Glutamatergic neuron (in vitro differentiated cells): ENCODE measurements around the gene TMEM183A. TPM values are rescaled to one million over a fixed set of nuclear protein-coding genes. Genes with fewer than 3 reads are reported as not detected.
"Not testable (repeated sequence)": the region's sequence is repeated elsewhere in the genome, so short reads cannot be mapped to it uniquely, and the experiment has no call there.

Experiments used
- DNase-seq: peaks from one replicate; pipeline ENCODE4 v3.0.0; 2022
- H3K27ac Mint-ChIP-seq: one replicate; pipeline ENCODE4 v1.8.0; 2020; ENCODE audit warnings: mild to moderate bottlenecking, mixed read lengths, inconsistent platforms; ENCODE audit not compliant: unreplicated experiment
- H3K27me3 Mint-ChIP-seq: one replicate; pipeline ENCODE4 v1.8.0; 2020; ENCODE audit warnings: mild to moderate bottlenecking, moderate library complexity, mixed read lengths, inconsistent platforms; ENCODE audit not compliant: unreplicated experiment
- H3K36me3 Mint-ChIP-seq: one replicate; pipeline ENCODE4 v1.8.0; 2020; ENCODE audit warnings: mild to moderate bottlenecking, mixed read lengths, inconsistent platforms; ENCODE audit not compliant: unreplicated experiment
- H3K4me1 Mint-ChIP-seq: one replicate; pipeline ENCODE4 v1.8.0; 2020; ENCODE audit warnings: mild to moderate bottlenecking, low read depth, mixed read lengths, inconsistent platforms; ENCODE audit not compliant: unreplicated experiment
- H3K4me3 Mint-ChIP-seq: one replicate; pipeline ENCODE4 v1.8.0; 2020; ENCODE audit warnings: mild to moderate bottlenecking, mixed read lengths, inconsistent platforms; ENCODE audit not compliant: unreplicated experiment
- H3K9me3 Mint-ChIP-seq: one replicate; pipeline ENCODE4 v1.8.0; 2020; ENCODE audit warnings: mild to moderate bottlenecking, moderate library complexity, mixed read lengths, inconsistent platforms; ENCODE audit not compliant: unreplicated experiment
- total RNA-seq: library from RNA; stranded (reverse); fragmentation: NEBNext Ultra II Directional; extraction: Animal tissue kit (Norgen Biotek cat#: 25700); gene quantifications from one replicate; pipeline ENCODE4 v1.2.1, GENCODE V29; 2021; ENCODE audit not compliant: unreplicated experiment
- TF ChIP-seq, protein P1 (sequence below): fragments of 200-600 bp; sonication (generic); IDR thresholded peaks from one replicate; pipeline ENCODE4 v1.5.0; 2021; ENCODE audit not compliant: partially characterized antibody, unreplicated experiment

The TMEM183A gene
- total RNA-seq, 1 donor from 2014 or later: 61.5 TPM

DNA sequence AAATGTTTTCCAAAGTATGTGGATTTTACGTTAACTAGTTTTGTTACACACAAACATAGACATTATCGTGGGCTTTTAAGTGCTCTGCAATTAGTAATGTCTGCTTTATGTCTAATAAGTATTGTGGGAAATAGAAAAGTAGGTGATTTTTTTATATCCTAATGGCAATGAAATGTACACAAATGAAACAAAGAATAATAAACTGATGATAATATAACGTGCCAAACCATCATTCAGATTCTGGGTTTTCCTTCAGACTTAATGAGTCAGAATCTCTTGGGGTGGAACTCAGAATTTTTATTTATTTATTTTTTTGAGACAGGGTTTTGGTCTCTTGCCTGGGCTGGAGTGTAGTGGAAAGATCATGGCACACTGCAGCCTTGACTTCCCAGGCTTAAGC, 2.0 kb downstream of the TMEM183A start:
- Mint-ChIP-seq H3K9me3 (peaks cover 4% of the 10 kb centered on the region), H3K4me1 (peaks cover 12% of the 10 kb centered on the region), H3K36me3 (no peaks in the 10 kb centered on the region), H3K27ac (no peak overlapping the region), H3K4me3 (no peak overlapping the region), H3K27me3 (peaks cover 5% of the 10 kb centered on the region)
- TF ChIP-seq, protein P1, sequence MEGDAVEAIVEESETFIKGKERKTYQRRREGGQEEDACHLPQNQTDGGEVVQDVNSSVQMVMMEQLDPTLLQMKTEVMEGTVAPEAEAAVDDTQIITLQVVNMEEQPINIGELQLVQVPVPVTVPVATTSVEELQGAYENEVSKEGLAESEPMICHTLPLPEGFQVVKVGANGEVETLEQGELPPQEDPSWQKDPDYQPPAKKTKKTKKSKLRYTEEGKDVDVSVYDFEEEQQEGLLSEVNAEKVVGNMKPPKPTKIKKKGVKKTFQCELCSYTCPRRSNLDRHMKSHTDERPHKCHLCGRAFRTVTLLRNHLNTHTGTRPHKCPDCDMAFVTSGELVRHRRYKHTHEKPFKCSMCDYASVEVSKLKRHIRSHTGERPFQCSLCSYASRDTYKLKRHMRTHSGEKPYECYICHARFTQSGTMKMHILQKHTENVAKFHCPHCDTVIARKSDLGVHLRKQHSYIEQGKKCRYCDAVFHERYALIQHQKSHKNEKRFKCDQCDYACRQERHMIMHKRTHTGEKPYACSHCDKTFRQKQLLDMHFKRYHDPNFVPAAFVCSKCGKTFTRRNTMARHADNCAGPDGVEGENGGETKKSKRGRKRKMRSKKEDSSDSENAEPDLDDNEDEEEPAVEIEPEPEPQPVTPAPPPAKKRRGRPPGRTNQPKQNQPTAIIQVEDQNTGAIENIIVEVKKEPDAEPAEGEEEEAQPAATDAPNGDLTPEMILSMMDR: no peak
- DNase-seq: no peak

DNA sequence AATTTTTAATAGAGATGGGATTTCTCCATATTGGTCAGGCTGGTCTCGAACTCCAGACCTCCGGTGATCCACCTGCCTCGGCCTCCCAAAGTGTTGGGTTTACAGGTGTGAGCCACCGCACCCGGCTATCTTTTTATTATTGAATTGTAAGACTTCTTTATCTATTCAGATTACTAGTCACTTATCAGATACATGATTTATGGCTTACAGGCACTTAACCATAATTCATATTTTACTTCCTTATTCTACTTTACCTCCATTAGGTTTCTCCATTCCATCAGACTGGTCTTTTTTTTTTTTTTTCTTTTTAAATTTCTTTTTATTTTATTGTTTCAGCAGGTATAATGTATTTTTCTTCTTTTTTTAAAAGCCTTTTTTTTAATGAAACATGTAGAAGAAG, 4.4 kb downstream of the TMEM183A start:
- DNase-seq: no peak
- Mint-ChIP-seq H3K36me3 (no peaks in the 10 kb centered on the region), H3K4me3 (no peak overlapping the region), H3K4me1 (peaks cover 6% of the 10 kb centered on the region), H3K9me3 (peaks cover 4% of the 10 kb centered on the region), H3K27me3 (peaks cover 5% of the 10 kb centered on the region), H3K27ac (no peak overlapping the region)
- TF ChIP-seq, protein P1: no peak

DNA sequence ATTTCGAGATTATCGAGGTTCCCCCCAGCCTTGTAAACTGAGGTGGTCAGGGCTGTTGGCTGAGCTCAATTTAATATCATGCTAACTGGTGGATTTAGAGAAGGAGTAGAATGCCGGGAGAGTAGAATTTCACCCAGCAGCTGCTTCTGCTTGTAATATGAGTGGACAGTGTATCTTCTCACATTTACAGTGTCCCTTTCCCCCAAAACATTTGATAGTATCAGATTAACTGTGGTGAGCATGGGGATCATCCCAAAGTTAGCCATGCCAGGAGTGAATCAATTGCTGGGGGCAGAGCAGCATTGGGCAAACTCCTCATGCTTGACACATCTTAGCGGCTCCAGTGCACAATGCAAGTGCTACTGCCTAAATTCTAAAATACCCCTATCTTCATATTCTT, 9.9 kb downstream of the TMEM183A start:
- H3K27me3 Mint-ChIP-seq: no peaks in the 10 kb centered on the region
- H3K27ac Mint-ChIP-seq: no peak overlapping the region
- DNase-seq: no peak
- H3K36me3 Mint-ChIP-seq: no peaks in the 10 kb centered on the region
- H3K9me3 Mint-ChIP-seq: no peaks in the 10 kb centered on the region
- peaks cover 3% of the 10 kb centered on the region for H3K4me1 Mint-ChIP-seq
- TF ChIP-seq, protein P1: no peak
- H3K4me3 Mint-ChIP-seq: no peak overlapping the region

DNA sequence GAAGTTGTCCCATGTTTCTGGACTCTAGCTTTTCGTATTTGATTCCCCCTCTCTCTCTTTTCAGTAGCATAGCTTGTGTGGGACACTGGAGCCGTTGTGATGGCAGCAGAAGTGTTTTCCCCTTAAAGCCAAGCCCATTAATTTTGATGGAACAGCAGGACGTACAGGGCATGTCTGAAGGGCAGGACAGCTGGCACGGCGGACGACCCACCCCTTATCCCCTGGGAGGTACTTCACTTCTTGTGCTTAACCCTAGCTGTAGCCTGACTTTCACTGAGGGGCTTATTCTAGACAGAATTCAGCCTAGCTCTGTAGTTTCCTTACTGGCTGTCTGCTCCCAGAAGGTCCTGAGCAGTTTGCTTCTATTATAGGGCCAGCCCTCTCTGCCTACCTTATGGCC, 10.5 kb downstream of the TMEM183A start:
- Mint-ChIP-seq H3K36me3 (no peaks in the 10 kb centered on the region), H3K9me3 (no peaks in the 10 kb centered on the region), H3K4me1 (peaks cover 5% of the 10 kb centered on the region), H3K27ac (peak overlapping the region; percentile 81), H3K27me3 (no peaks in the 10 kb centered on the region), H3K4me3 (no peak overlapping the region)
- TF ChIP-seq, protein P1: no peak
- DNase-seq: no peak

DNA sequence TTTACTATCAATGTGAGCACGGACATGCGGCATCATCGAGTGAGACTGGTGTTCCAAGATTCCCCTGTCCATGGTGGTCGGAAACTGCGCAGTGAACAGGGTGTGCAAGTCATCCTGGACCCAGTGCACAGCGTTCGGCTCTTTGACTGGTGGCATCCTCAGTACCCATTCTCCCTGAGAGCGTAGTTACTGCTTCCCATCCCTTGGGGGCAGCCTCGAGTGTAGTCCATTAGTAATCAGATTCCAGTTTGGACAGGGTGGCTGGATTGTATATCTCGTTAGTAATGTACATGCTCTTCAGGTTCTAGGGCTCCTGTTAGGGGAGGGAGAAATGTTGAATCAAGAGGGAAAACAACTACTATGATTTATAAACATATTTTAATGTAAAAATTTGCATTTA, 15.7 kb downstream of the TMEM183A start:
- not testable (repeated sequence) for H3K4me3 Mint-ChIP-seq, H3K27me3 Mint-ChIP-seq, H3K36me3 Mint-ChIP-seq, H3K27ac Mint-ChIP-seq, H3K9me3 Mint-ChIP-seq, DNase-seq
- TF ChIP-seq, protein P1: peak; percentile 25
- H3K4me1 Mint-ChIP-seq: peaks cover 10% of the 10 kb centered on the region
